ENCODE measurements around the gene NINL.

Gene NINL

GRCh38 chr20:25499855-25500434, 85.4 kb downstream of the NINL start:
- DNase-seq, result no peak

GRCh38 chr20:25499031-25499430, 86.3 kb downstream of the NINL start:
- no peak for DNase-seq

- DNase-seq, result no peak
These were observed 87.1 kb downstream of the NINL start for GRCh38 chr20:25498280-25498606.

- DNase-seq, result no peak
These were observed 87.6 kb downstream of the NINL start for GRCh38 chr20:25497586-25498279.

- DNase-seq, result no peak
These were observed 88.3 kb downstream of the NINL start for GRCh38 chr20:25496968-25497401.

GRCh38 chr20:25496165-25496967, 89.0 kb downstream of the NINL start:
- no peak for DNase-seq

- DNase-seq, result no peak
These were observed 90.0 kb downstream of the NINL start for GRCh38 chr20:25495189-25495824.

- DNase-seq, result no peak
These were observed 90.7 kb downstream of the NINL start for GRCh38 chr20:25494506-25495188.

- DNase-seq, result no peak
These were observed 91.4 kb downstream of the NINL start for GRCh38 chr20:25493748-25494505.

GRCh38 chr20:25493137-25493536, 92.2 kb downstream of the NINL start:
- DNase-seq, result no peak

- no peak for DNase-seq
These were observed 93.8 kb downstream of the NINL start for GRCh38 chr20:25491446-25492038.

GRCh38 chr20:25490656-25491445, 94.5 kb downstream of the NINL start:
- no peak for DNase-seq

GRCh38 chr20:25489221-25489871, 96.0 kb downstream of the NINL start:
- DNase-seq, result no peak

GRCh38 chr20:25487975-25488374, 97.4 kb downstream of the NINL start:
- DNase-seq, result no peak

- DNase-seq, result no peak
These were observed 98.0 kb downstream of the NINL start for GRCh38 chr20:25487306-25487705.

GRCh38 chr20:25486377-25486776, 99.0 kb downstream of the NINL start:
- no peak for DNase-seq

GRCh38 chr20:25485872-25486271, 99.5 kb downstream of the NINL start:
- no peak for DNase-seq

- no peak for DNase-seq
These were observed 100.3 kb downstream of the NINL start for GRCh38 chr20:25484911-25485511.

GRCh38 chr20:25484224-25484846, 101.0 kb downstream of the NINL start:
- DNase-seq, result no peak
